Fibroblast of lung (primary cell): ENCODE results near the gene COPB2.

Experiments
- CTCF ChIP-seq, 2 donors: IDR thresholded peaks in 1 of 2; conservative IDR thresholded peaks in 1 of 2; 1 replicate in 1 of 2; 2 replicates in 1 of 2; pipeline ENCODE4 v1.5.1; 2011 to 2012; ENCODE audit warnings: low read length in 2 of 2, control low read depth in 1 of 2, inconsistent platforms in 1 of 2, low read depth in 1 of 2, mild to moderate bottlenecking in 1 of 2
- EZH2 ChIP-seq: IDR thresholded peaks from 2 replicates; pipeline ENCODE4 v1.5.1; 2012; ENCODE audit warnings: low read length, control low read depth, mild to moderate bottlenecking; ENCODE audit errors: missing control alignments

- TF ChIP-seq CTCF (conservative IDR thresholded peaks at IDR 0.05 in 1 of 2, IDR thresholded peaks at IDR 0.05 in 1 of 2; ENCODE audit: low read depth in 1 of 2, low read length in 2 of 2) (no peak), EZH2 (no peak)
Measured at GRCh38 chr3:139423232-139423631, 33.8 kb upstream of the COPB2 start.
